Psoas muscle (tissue), 8 donors: ENCODE measurements around the gene GRAMD1B. TPM values are rescaled to one million over a fixed set of nuclear protein-coding genes. Genes with fewer than 3 reads are reported as not detected.
A peak's percentile ranks its signal among the peaks of the same experiment; 100 is the strongest.

Experiments used
- ATAC-seq, 4 donors: fragments of 200-7000 bp; cut with Tn5 transposase; one replicate each; pipeline ENCODE4 v1.9.1; 2020; ENCODE audit warnings: moderate library complexity in 3 of 4, mild to moderate bottlenecking in 2 of 4
- DNase-seq, 2 donors: peaks; one replicate each; pipeline ENCODE4 v3.0.0-alpha.2; 2020
- H3K27ac ChIP-seq: fragments of 200-600 bp; one replicate; pipeline ENCODE4 v1.8.0; 2022
- H3K27me3 ChIP-seq, 3 donors: fragments of 200-600 bp in 1 of 3; one replicate each; pipeline versions ENCODE4 v1.6.1 to v1.8.0; 2013 to 2022; ENCODE audit warnings: low read length in 2 of 3, mild to moderate bottlenecking in 2 of 3, moderate library complexity in 1 of 3; ENCODE audit not compliant: insufficient read depth in 3 of 3
- H3K36me3 ChIP-seq, 2 donors: fragments of 200-600 bp in 1 of 2; one replicate each; pipeline versions ENCODE4 v1.6.1 to v1.8.0; 2013 to 2022; ENCODE audit warnings: low read depth in 1 of 2, mild to moderate bottlenecking in 1 of 2, moderate library complexity in 1 of 2; ENCODE audit not compliant: insufficient read depth in 1 of 2
- H3K4me1 ChIP-seq: fragments of 200-600 bp; one replicate; pipeline ENCODE4 v1.8.0; 2022
- H3K4me3 ChIP-seq: fragments of 200-600 bp; one replicate; pipeline ENCODE4 v1.8.0; 2022; ENCODE audit warnings: mild to moderate bottlenecking
- H3K9me3 ChIP-seq: fragments of 200-600 bp; one replicate; pipeline ENCODE4 v1.8.0; 2022
- CTCF ChIP-seq: fragments of 200-600 bp; IDR thresholded peaks from one replicate; pipeline ENCODE4 v1.8.0; 2022; ENCODE audit warnings: antibody characterized with exemption
- WGBS, 3 donors: extraction: QIAGEN DNeasy Blood & Tissue Kit; methylation state at CpG; one replicate each; pipeline versions ENCODE4 v1.1.6 to v1.1.7; 2013; 5-methylcytosine and 5-hydroxymethylcytosine counted together
- intact Hi-C, 2 donors: fragments of 100-400 bp; cut with DNase I; formaldehyde crosslinking; loops; one replicate each; pipeline versions ENCODE4 v1.11.0 to v1.14.2; 2022
- polyA plus RNA-seq, 3 donors: library from polyadenylated mRNA; stranded (reverse); fragments of 200-250 nt; gene quantifications; one replicate each; pipeline ENCODE4 v1.2.3, GENCODE V29; 2013
- total RNA-seq, 4 donors: library from RNA; stranded (reverse); fragmentation: NEBNext Ultra II Directional in 2 of 4; extraction: Animal tissue kit (Norgen Biotek cat#: 25700) in 2 of 4; gene quantifications; one replicate each; pipeline versions ENCODE4 v1.2.1 to v1.2.4, GENCODE V29; 2021 to 2023
- donor health status: healthy with polysubstance abuse.
- donor health status: DM: no; HTN: no; CAD: no; lungs with moderate emphysema.
- donor health status: Bipolar disorder and iron deficiency.
- donor health status: healthy.
- donor health status: DM: yes; HTN: yes; CAD: no.
- donor health status: DM: no; HTN: no; CAD: no.
- donor health status: DM: no; HTN: no; CAD: no.
- donor health status: DM: yes; HTN: yes; CAD: no.

GRAMD1B gene
- total and polyA plus RNA-seq, 7 donors = 0.67 to 24.0 (median 6.8) TPM

DNA sequence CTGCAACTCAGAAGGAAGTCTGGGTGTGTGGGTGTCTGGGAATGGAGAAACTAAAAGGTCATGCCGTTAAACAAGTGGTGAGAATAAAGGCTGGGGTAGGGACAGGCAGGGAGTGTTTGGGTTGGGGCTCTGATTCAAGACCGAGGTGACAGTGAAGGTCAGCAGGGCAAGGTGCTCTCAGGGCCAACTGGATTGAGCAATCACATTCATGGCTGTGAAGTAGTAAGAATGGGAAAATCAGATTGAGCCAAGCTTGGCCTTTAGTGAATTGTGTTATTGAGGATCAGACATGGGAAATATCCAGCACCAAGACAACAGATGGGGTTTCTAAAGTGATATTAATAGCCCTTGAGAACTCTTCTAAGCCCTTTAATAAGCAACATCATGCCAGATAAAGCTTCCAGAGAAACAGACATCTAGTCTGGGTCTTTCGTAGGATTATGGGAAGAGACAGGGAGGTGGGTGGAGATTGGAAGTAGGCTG lies 200.1 kb downstream of the GRAMD1B start:
- no peak overlapping the region for H3K27ac ChIP-seq
- H3K9me3 ChIP-seq = no peaks in the 10 kb centered on the region
- H3K27me3 ChIP-seq = no peaks in the 10 kb centered on the region
- DNase-seq = no peak
- H3K4me3 ChIP-seq = no peak overlapping the region
- no peak for TF ChIP-seq CTCF
- 13 to 28% (median 18%) methylated on average over 3 of the region's 3 CpGs for WGBS, 3 donors
- intact Hi-C loops = no loop called here
- peak in 3 of 4 donors; percentile 13 to 48 (median 41) for ATAC-seq
- H3K36me3 ChIP-seq = peaks cover 4 to 9% of the 10 kb centered on the region in 2 donors
- H3K4me1 ChIP-seq = peaks cover 7% of the 10 kb centered on the region

DNA sequence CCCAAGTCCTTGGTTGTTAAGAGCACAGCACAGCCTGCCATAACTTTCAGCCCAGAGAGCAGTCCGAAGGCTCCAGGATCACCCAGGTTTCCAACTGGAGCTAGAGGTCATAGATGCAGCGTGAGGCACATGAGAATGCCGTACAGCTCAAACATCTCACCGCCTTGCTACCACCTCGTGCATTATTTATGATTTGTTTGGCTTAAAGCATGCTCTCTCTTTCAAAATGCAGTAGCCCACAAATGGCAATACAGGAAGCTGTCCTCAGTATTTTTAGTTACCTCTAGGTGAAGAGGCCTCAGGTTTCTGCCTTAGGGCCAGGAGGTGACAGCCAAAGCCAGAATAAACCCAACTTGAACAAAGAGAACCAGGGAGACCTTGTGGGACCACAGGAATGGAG lies 210.0 kb downstream of the GRAMD1B start:
- WGBS, 3 donors = 26 to 46% (median 41%) methylated on average over 5 of the region's 5 CpGs
- ATAC-seq (peak; percentile 64 to 83 (median 80)), DNase-seq (no peak)
- Histone ChIP-seq H3K36me3 (peaks cover 7 to 40% of the 10 kb centered on the region in 2 donors), H3K27me3 (no peaks in the 10 kb centered on the region), H3K4me1 (peaks cover 14% of the 10 kb centered on the region), H3K4me3 (no peak overlapping the region), H3K9me3 (no peaks in the 10 kb centered on the region), H3K27ac (peak overlapping the region; percentile 55)
- intact Hi-C loops = loop anchor here in 1 of 2 donors (2.0 kb wide), 1 partner anchor 67 kb away; no protein-coding TSS in a partner anchor
- TF ChIP-seq CTCF = no peak

DNA sequence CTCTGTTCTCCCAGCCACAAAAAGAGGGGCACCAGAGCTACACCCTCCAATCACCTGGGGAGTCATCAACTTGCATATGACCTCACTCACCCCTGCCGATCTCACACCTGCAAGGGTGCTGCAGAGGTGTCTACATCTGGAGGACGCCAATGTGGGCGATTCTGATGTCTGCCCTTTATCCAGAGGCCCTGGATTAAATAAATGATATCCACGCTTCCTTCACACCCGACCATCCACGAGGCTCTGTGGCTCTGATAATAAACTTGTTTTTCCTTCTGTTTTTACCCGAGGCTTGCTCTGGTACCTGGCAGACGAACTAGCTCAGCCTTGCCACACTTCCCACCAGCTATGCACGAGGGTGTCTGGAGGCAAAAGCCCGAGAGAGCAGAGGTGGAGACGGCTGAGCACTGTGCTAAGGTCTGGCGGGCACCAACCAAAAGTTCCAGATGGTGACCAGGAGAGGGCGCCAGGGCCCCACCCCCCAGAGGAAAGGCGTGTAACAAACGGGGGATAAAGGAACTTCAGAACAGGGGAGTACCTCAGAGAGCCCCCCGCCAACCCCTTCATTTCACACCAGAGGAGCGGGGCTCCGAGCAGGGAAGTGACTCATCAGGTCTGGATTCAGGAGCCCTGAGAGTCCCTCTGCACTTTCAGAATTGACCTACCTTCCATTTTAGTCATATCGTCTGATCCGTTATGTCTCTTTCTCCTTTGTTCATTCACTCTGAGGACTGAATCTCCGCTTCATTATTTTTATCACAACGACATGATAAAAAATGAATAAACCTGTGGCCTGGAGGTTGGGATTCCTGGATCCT lies 210.8 kb downstream of the GRAMD1B start:
- no peak overlapping the region for H3K27ac ChIP-seq
- peak; percentile 86 for TF ChIP-seq CTCF
- 25 to 31% (median 29%) methylated on average over 22 of the region's 22 CpGs for WGBS, 3 donors

GRCh38 chr11:123641495-123641840 lies 211.4 kb downstream of the GRAMD1B start:
- H3K27me3 ChIP-seq = no peaks in the 10 kb centered on the region
- H3K4me3 ChIP-seq = no peak overlapping the region
- DNase-seq (no peak), ATAC-seq (no peak)
- no peak for TF ChIP-seq CTCF
- peaks cover 7 to 34% of the 10 kb centered on the region in 2 donors for H3K36me3 ChIP-seq
- 76 to 78% (median 77%) methylated on average over 4 of the region's 4 CpGs for WGBS, 3 donors
- no peaks in the 10 kb centered on the region for H3K9me3 ChIP-seq
- intact Hi-C loops = loop anchor here (1.0 to 2.0 kb wide), 2 partner anchors 65 to 66 kb away; no protein-coding TSS in a partner anchor
- H3K4me1 ChIP-seq = peaks cover 14% of the 10 kb centered on the region
- no peak overlapping the region for H3K27ac ChIP-seq

More for the DNA sequence above, 210.8 kb downstream of the GRAMD1B start:
- DNase-seq (peak; percentile 42 to 73), ATAC-seq (peak; percentile 85 to 95 (median 90))
- peaks cover 14% of the 10 kb centered on the region for H3K4me1 ChIP-seq
- H3K27me3 ChIP-seq = no peaks in the 10 kb centered on the region
- H3K4me3 ChIP-seq = no peak overlapping the region
- no peaks in the 10 kb centered on the region for H3K9me3 ChIP-seq
- peaks cover 7 to 38% of the 10 kb centered on the region in 2 donors for H3K36me3 ChIP-seq
- intact Hi-C loops = loop anchor here (1.0 to 2.0 kb wide), 2 partner anchors 66 kb away; no protein-coding TSS in a partner anchor
